B cell (primary cell): ENCODE measurements around the gene TK2.

Source experiments
- CTCF ChIP-seq: fragments of 200-600 bp; IDR thresholded peaks from one replicate; pipeline ENCODE4 v1.8.0; 2022; ENCODE audit warnings: antibody characterized with exemption, mild to moderate bottlenecking
- EZH2 ChIP-seq: IDR thresholded peaks from 2 replicates; pipeline ENCODE4 v1.6.1; 2012; ENCODE audit warnings: borderline replicate concordance, low read depth, mild to moderate bottlenecking, moderate library complexity, low read length; ENCODE audit not compliant: insufficient read depth, poor library complexity, severe bottlenecking

DNA sequence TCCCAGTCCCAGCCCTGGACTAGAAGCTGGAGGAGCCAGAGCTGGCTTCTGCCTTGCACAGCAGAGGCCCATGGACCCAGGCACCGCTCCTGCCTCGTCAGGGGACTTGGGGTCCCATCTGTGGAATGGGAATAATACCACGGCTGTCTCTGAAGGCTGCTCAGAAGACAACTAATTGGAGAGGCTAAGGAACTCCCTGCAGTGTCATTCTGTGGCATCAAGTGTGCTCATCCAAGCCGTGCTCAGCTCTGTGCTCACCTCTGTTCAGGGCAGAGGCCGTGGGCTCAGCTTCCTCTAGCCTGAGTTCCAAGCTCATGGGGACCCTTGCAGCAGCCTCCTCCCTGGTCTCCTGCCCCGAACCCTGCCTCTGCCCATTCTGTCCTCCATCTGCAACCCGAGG is 91.1 kb downstream of the TK2 start:
- TF ChIP-seq CTCF (no peak), EZH2 (no peak)
